Stimulated activated memory B cell treated with anti-CD40 and anti-IgM and Interleukin-4, amounts not matched to agents 10 μg/mL and 1 μg/mL and 100 μg/mL, for 72 hours (primary cell): ENCODE measurements around the gene PPP2CA.
"Not testable (repeated sequence)": the region's sequence is repeated elsewhere in the genome, so short reads cannot be mapped to it uniquely, and the experiment has no call there.

Source experiments
- ATAC-seq: fragments of 150-1000 bp; cut with Tn5 transposase; 2 replicates; pipeline ENCODE4 v1.10.0; 2021
- H3K27ac Mint-ChIP-seq: one replicate; pipeline ENCODE4 v1.8.0; 2022; ENCODE audit warnings: mild to moderate bottlenecking, mixed read lengths
- H3K27me3 Mint-ChIP-seq: one replicate; pipeline ENCODE4 v1.8.0; 2022; ENCODE audit warnings: mixed read lengths
- H3K36me3 Mint-ChIP-seq: one replicate; pipeline ENCODE4 v1.8.0; 2022; ENCODE audit warnings: mixed read lengths
- H3K4me1 Mint-ChIP-seq: one replicate; pipeline ENCODE4 v1.8.0; 2022; ENCODE audit warnings: mixed read lengths
- H3K4me3 Mint-ChIP-seq: one replicate; pipeline ENCODE4 v1.8.0; 2022; ENCODE audit warnings: mild to moderate bottlenecking, moderate library complexity, mixed read lengths
- H3K9me3 Mint-ChIP-seq: one replicate; pipeline ENCODE4 v1.8.0; 2022; ENCODE audit warnings: mixed read lengths

The PPP2CA gene

GRCh38 chr5:134224888-134225779, 739 bp downstream of the PPP2CA start:
- Mint-ChIP-seq H3K4me1 (peaks cover 61% of the 10 kb centered on the region), H3K36me3 (peaks cover 33% of the 10 kb centered on the region), H3K27ac (peak overlapping the region; percentile 100), H3K4me3 (peak overlapping the region; percentile 99), H3K9me3 (no peaks in the 10 kb centered on the region), H3K27me3 (no peaks in the 10 kb centered on the region)
- ATAC-seq = peak; percentile 54

GRCh38 chr5:134223406-134224248, 2.2 kb downstream of the PPP2CA start:
- no peaks in the 10 kb centered on the region for H3K27me3 Mint-ChIP-seq
- H3K36me3 Mint-ChIP-seq = peaks cover 33% of the 10 kb centered on the region
- peak overlapping the region; percentile 99 for H3K4me3 Mint-ChIP-seq
- H3K27ac Mint-ChIP-seq = peak overlapping the region; percentile 100
- H3K9me3 Mint-ChIP-seq = no peaks in the 10 kb centered on the region
- no peak for ATAC-seq
- peaks cover 76% of the 10 kb centered on the region for H3K4me1 Mint-ChIP-seq

- Mint-ChIP-seq H3K4me1 (peaks cover 83% of the 10 kb centered on the region), H3K4me3 (peak overlapping the region; percentile 64), H3K36me3 (peaks cover 33% of the 10 kb centered on the region), H3K27ac (peak overlapping the region; percentile 84)
- ATAC-seq, H3K27me3 Mint-ChIP-seq, H3K9me3 Mint-ChIP-seq: not testable (repeated sequence)
Measured at GRCh38 chr5:134221690-134222089, 4.2 kb downstream of the PPP2CA start.

GRCh38 chr5:134215757-134216156, 10.1 kb downstream of the PPP2CA start:
- Mint-ChIP-seq H3K4me1 (peaks cover 79% of the 10 kb centered on the region), H3K4me3 (no peak overlapping the region), H3K27me3 (no peaks in the 10 kb centered on the region), H3K36me3 (peaks cover 11% of the 10 kb centered on the region), H3K9me3 (no peaks in the 10 kb centered on the region), H3K27ac (no peak overlapping the region)
- ATAC-seq = no peak

DNA sequence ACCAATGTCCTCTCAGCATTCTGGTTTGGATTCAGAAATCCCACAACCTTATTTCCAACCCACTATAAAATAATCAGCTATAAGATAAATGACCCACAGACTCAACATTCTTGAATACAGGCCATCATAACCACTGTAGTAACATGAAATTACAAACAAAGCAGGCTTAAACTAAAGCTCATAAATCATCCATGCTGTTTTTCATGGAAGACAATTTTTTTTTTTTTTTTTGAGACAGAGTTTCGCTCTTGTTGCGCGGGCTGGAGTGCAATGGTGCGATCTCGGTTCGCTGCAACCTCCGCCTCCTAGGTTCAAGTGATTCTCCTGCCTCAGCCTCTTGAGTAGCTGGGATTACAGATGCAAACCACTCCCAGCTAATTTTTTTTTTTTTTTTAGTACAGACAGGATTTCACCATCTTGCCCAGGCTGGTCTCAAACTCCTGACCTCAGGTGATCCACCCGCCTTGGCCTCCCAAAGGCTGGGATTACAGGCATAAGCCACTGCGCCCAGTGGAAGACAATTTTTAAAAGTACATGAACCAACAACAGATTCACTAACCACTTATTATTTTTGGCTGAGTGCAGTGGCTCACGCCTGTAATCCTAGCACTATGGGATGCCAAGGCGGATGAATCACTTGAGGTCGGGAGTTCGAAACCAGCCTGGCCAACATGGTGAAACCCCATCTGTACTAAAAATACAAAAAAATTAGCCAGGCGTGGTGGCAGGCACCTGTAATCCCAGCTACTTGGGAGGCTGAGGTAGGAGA, 14.4 kb downstream of the PPP2CA start:
- H3K4me1 Mint-ChIP-seq = peaks cover 70% of the 10 kb centered on the region
- H3K9me3 Mint-ChIP-seq, ATAC-seq, H3K27ac Mint-ChIP-seq, H3K4me3 Mint-ChIP-seq, H3K27me3 Mint-ChIP-seq, H3K36me3 Mint-ChIP-seq: not testable (repeated sequence)

- H3K9me3 Mint-ChIP-seq = no peaks in the 10 kb centered on the region
- H3K27me3 Mint-ChIP-seq = no peaks in the 10 kb centered on the region
- H3K4me1 Mint-ChIP-seq = peaks cover 72% of the 10 kb centered on the region
- no peak overlapping the region for H3K27ac Mint-ChIP-seq
- H3K4me3 Mint-ChIP-seq = no peak overlapping the region
- ATAC-seq = no peak
- peaks cover 26% of the 10 kb centered on the region for H3K36me3 Mint-ChIP-seq
Measured at GRCh38 chr5:134209477-134210245, 16.2 kb downstream of the PPP2CA start.

- Mint-ChIP-seq H3K4me3 (no peak overlapping the region), H3K36me3 (peaks cover 43% of the 10 kb centered on the region), H3K27me3 (no peaks in the 10 kb centered on the region), H3K27ac (no peak overlapping the region), H3K9me3 (no peaks in the 10 kb centered on the region), H3K4me1 (peaks cover 64% of the 10 kb centered on the region)
- no peak for ATAC-seq
Measured at GRCh38 chr5:134207696-134208095, 18.2 kb downstream of the PPP2CA start.

DNA sequence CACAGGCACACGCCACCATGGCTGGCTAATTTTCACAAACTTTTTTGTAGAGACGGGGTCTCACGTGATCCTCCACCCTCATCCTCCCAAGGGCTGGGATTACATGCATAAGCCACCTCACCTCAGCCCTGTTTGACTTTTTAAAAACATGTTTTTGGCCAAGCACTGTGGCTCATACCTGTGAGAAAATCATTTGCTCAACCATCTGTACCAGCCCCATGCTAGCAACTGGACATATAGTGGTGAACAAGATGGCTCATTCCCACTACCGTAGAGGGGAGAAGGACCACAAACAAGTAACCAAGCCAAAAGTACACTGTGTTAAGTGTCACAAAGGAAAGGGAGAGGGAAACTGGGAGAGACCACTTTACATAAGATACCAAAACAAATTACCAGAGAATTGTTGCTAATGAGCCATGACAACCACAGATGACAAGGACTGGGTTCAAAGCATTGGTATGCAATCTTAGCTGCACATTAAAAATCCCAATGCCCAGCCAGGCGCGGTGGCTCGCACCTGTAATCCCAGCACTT, 19.2 kb downstream of the PPP2CA start:
- Mint-ChIP-seq H3K27me3 (no peaks in the 10 kb centered on the region), H3K4me3 (no peak overlapping the region), H3K4me1 (peaks cover 65% of the 10 kb centered on the region), H3K9me3 (no peaks in the 10 kb centered on the region), H3K36me3 (peaks cover 46% of the 10 kb centered on the region), H3K27ac (no peak overlapping the region)
- ATAC-seq = no peak

DNA sequence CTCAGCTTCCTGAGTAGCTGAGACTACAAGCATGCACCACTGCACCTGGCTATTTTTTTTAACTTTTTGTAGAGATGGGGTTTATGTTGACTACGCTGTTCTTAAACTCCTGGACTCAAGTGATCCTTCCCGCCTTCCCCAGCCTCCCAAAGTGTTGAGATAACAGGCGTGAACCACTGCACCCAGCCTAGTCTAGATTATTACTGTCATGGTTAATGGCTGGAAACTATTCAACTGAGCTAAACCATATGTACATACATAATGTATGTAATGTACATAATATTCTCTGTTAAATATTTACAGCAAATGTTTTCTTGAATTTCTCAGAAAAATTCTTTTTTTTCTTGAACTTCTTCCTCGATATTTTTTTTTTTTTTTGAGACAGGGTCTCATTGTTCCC, 21.3 kb downstream of the PPP2CA start:
- H3K27ac Mint-ChIP-seq = no peak overlapping the region
- peaks cover 64% of the 10 kb centered on the region for H3K36me3 Mint-ChIP-seq
- no peaks in the 10 kb centered on the region for H3K9me3 Mint-ChIP-seq
- peaks cover 50% of the 10 kb centered on the region for H3K4me1 Mint-ChIP-seq
- H3K27me3 Mint-ChIP-seq = no peaks in the 10 kb centered on the region
- no peak for ATAC-seq
- no peak overlapping the region for H3K4me3 Mint-ChIP-seq

DNA sequence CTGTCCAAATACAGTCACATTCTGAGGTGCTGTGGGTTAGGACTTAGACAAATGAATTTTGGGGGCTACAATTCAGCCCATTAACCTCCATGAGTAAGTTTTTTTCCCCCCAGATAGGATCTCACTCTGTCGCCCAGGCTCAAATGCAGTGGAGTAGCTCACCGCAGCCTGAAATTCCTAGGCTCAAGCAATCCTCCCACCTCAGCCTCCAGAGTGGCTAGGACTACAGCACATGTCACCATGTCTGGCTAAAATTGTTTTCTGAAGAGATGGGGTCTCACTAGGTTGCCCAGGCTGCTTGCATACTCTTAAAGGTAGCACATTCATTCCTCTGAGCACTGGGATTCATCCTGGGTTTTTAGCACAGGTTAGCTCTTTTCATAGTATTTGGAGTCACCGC, 22.2 kb downstream of the PPP2CA start:
- Mint-ChIP-seq H3K27ac (no peak overlapping the region), H3K36me3 (peaks cover 70% of the 10 kb centered on the region), H3K4me1 (peaks cover 43% of the 10 kb centered on the region), H3K27me3 (no peaks in the 10 kb centered on the region), H3K9me3 (no peaks in the 10 kb centered on the region), H3K4me3 (no peak overlapping the region)
- no peak for ATAC-seq

DNA sequence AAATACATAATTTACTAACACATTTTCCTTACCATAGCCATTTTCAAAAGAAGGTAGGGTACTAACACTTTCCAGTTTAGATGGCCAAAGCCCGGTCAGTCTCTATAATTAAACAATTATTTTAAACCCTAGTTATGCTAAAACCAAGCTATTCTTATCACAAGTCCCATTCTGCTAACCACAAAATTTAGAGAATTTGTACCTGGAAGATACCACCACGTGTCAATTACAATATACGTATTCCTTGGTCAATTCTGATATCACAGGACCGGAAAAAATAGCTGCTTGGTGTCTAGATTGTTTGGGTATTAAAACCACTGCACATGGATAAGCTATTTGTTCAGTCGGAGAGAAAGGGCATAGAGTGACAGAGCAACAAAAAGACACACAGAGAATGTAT, 30.2 kb downstream of the PPP2CA start:
- ATAC-seq = no peak
- H3K4me1 Mint-ChIP-seq = no peaks in the 10 kb centered on the region
- H3K9me3 Mint-ChIP-seq = no peaks in the 10 kb centered on the region
- H3K27me3 Mint-ChIP-seq = no peaks in the 10 kb centered on the region
- no peak overlapping the region for H3K27ac Mint-ChIP-seq
- H3K36me3 Mint-ChIP-seq = peaks cover 40% of the 10 kb centered on the region
- no peak overlapping the region for H3K4me3 Mint-ChIP-seq

DNA sequence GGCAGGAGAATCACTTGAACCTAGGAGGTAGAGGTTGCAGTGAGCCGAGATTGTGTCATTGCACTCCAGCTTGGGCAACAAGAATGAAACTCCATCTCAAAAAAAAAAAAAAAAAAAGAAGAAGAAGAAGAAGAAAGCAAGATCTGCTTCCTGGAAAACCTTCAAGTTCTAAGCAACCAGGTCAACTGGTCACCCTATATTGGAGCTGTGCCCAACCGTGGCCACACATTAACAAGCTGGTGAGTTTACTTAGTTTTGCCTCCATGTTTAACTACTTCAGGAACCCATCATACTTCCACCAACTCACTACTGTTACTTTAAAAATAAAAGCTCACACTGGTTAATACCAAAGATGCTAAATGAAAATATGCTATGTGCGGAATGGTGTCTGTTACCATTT, 36.8 kb downstream of the PPP2CA start:
- Mint-ChIP-seq H3K27me3 (no peaks in the 10 kb centered on the region), H3K36me3 (no peaks in the 10 kb centered on the region), H3K9me3 (no peaks in the 10 kb centered on the region), H3K4me3 (no peak overlapping the region), H3K27ac (no peak overlapping the region), H3K4me1 (peaks cover 7% of the 10 kb centered on the region)
- no peak for ATAC-seq

GRCh38 chr5:134188092-134188491, 37.8 kb downstream of the PPP2CA start:
- no peak for ATAC-seq

More at GRCh38 chr5:134188092-134188491, 37.8 kb downstream of the PPP2CA start:
- no peaks in the 10 kb centered on the region for H3K9me3 Mint-ChIP-seq
- no peak overlapping the region for H3K27ac Mint-ChIP-seq
- H3K36me3 Mint-ChIP-seq = no peaks in the 10 kb centered on the region
- no peak overlapping the region for H3K4me3 Mint-ChIP-seq
- no peaks in the 10 kb centered on the region for H3K27me3 Mint-ChIP-seq
- H3K4me1 Mint-ChIP-seq = peaks cover 7% of the 10 kb centered on the region
